Lower leg skin (tissue), 4 donors: Measurements from ENCODE around the gene CDCP2. TPM values are rescaled to one million over a fixed set of nuclear protein-coding genes. Genes with fewer than 3 reads are reported as not detected.
A peak's percentile ranks its signal among the peaks of the same experiment; 100 is the strongest.

ENCODE experiments used
- DNase-seq, 2 donors: peaks; one replicate each; pipeline ENCODE4 v3.0.0-alpha.2; 2019; ENCODE audit warnings: low spot score in 2 of 2
- H3K4me3 ChIP-seq: fragments of 200-600 bp; sonication (generic); 2 replicates; pipeline ENCODE4 v1.5.1; 2017; ENCODE audit warnings: mild to moderate bottlenecking, low read depth; ENCODE audit not compliant: poor library complexity, severe bottlenecking
- CTCF ChIP-seq, 3 donors: fragments of 450-650 bp; IDR thresholded peaks; one replicate each; pipeline ENCODE4 v1.5.1; 2016; ENCODE audit warnings: antibody characterized with exemption in 3 of 3, mild to moderate bottlenecking in 3 of 3, moderate library complexity in 2 of 3
- POLR2A ChIP-seq, 2 donors: fragments of 450-650 bp; IDR thresholded peaks; one replicate each; pipeline ENCODE4 v1.6.1; 2016 to 2017; ENCODE audit warnings: antibody characterized with exemption in 2 of 2, mild to moderate bottlenecking in 1 of 2, moderate library complexity in 1 of 2
- WGBS, 2 donors: methylation state at CpG; one replicate each; pipeline ENCODE4 v1.1.5; 2018; 5-methylcytosine and 5-hydroxymethylcytosine counted together
- intact Hi-C: fragments of 100-400 bp; cut with DNase I; formaldehyde crosslinking; loops from one replicate; pipeline ENCODE4 v1.15.0; 2023; ENCODE audit warnings: low total_unique reads
- total RNA-seq, 4 donors: library from RNA; depleted of rRNA; stranded (reverse); fragments of >200 nt; gene quantifications; one replicate each; pipeline ENCODE4 v1.1.0, GENCODE V29; 2016

CDCP2 gene
- total RNA-seq, 4 donors from 2014 or later = 0.23 to 0.47 (median 0.46) TPM; not detected in 1

- TF ChIP-seq CTCF (IDR thresholded peaks at IDR 0.05) = no peak
- TF ChIP-seq POLR2A (IDR thresholded peaks at IDR 0.05) = no peak
- 85 to 91% methylated on average over 5 of the region's 5 CpGs for WGBS, 2 donors
- no peak for DNase-seq
- intact Hi-C loops = no loop called here
- H3K4me3 ChIP-seq = no peak overlapping the region
Measured at GRCh38 chr1:54112705-54113368, 40.0 kb downstream of the CDCP2 start.

GRCh38 chr1:54112027-54112426, 40.8 kb downstream of the CDCP2 start:
- intact Hi-C loops = no loop called here
- 92 to 97% methylated on average over 7 of the region's 7 CpGs for WGBS, 2 donors
- no peak for DNase-seq
- H3K4me3 ChIP-seq = no peak overlapping the region
- TF ChIP-seq POLR2A (IDR thresholded peaks at IDR 0.05) = no peak
- TF ChIP-seq CTCF (IDR thresholded peaks at IDR 0.05) = no peak

GRCh38 chr1:54111624-54112023, 41.2 kb downstream of the CDCP2 start:
- 89 to 95% methylated on average over 3 of the region's 3 CpGs for WGBS, 2 donors
- intact Hi-C loops = no loop called here
- DNase-seq = peak in 1 of 2 donors; percentile 70
- no peak overlapping the region for H3K4me3 ChIP-seq
- TF ChIP-seq CTCF (IDR thresholded peaks at IDR 0.05) = no peak
- TF ChIP-seq POLR2A (IDR thresholded peaks at IDR 0.05) = no peak

- peak in 1 of 2 donors; percentile 80 for DNase-seq
- no peak overlapping the region for H3K4me3 ChIP-seq
- TF ChIP-seq POLR2A (IDR thresholded peaks at IDR 0.05) = no peak
- no peak for TF ChIP-seq CTCF (IDR thresholded peaks at IDR 0.05)
- intact Hi-C loops = no loop called here
- 93 to 95% methylated on average over 10 of the region's 10 CpGs for WGBS, 2 donors
Measured at GRCh38 chr1:54110996-54111395, 41.8 kb downstream of the CDCP2 start.

GRCh38 chr1:54109129-54110090, 43.4 kb downstream of the CDCP2 start:
- intact Hi-C loops = no loop called here
- no peak for TF ChIP-seq CTCF (IDR thresholded peaks at IDR 0.05)
- no peak for TF ChIP-seq POLR2A (IDR thresholded peaks at IDR 0.05)
- H3K4me3 ChIP-seq = no peak overlapping the region
- DNase-seq = no peak
- 83 to 85% methylated on average over 6 of the region's 6 CpGs for WGBS, 2 donors
